ENCODE results near the gene SPRR2A. TPM values are rescaled to one million over a fixed set of nuclear protein-coding genes. Genes with fewer than 3 reads are reported as not detected.
"Not testable (repeated sequence)": the region's sequence is repeated elsewhere in the genome, so short reads cannot be mapped to it uniquely, and the experiment has no call there.

The SPRR2A gene
- total RNA-seq, 1 donor from 2014 or later: not detected

DNA sequence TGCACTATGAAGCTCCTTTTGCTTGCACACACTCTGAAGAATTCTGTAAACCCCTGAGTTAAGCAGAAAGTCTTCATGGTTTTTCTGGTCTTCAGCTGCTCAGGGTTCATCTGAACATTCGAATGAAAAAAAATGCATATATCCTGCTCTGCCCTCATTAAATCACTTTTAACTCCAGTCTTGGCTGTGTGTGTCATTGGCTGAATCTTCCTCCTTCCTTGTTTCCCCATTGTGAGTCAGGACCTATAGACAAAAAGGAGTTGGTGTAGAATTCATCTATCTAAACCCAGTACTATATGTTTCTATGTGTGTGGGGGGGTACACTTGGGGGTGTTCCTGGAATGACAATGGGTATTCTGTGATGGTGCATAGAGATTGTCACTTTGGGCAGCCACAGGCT lies 32.9 kb downstream of the SPRR2A start:
- DNase-seq: no peak

DNA sequence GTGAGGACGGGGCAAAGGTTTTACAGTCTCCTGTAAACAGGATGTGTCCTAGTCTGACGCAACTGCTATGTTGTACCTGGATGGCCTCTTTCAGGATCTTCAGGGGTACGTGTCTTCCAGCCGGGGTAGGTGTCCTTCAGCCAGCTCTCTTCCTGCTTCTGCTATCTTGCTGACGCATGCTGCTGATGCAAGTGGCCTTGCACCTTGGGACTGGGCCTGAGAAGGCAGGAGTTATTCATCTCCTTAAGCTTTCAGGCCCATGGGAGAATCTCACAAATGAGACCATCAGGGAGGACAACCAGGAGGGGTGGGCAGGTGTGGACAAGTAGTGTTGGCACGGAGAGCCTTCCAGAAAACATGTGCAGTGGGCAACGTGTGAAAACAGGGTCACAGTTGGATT lies 34.2 kb downstream of the SPRR2A start:
- DNase-seq: no peak

DNA sequence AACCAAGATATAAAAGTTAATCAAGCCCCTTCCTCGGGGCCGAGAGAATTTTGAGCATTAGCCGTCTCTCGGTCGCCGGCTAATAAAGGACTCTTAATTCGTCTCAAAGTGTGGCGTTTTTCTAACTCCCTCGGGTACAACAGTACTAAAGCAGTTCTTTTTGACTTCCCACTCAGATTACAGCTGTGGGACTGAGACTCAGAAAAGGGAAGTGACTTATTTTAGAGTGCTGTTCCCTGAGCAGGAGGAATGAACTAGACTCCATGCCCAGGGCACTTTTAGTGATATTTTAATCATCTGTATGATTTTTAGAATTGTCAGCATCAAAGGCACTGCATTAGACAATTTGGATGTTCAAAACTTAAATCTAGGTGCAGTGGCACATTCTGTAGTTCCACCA lies 35.0 kb downstream of the SPRR2A start:
- DNase-seq: not testable (repeated sequence)

DNA sequence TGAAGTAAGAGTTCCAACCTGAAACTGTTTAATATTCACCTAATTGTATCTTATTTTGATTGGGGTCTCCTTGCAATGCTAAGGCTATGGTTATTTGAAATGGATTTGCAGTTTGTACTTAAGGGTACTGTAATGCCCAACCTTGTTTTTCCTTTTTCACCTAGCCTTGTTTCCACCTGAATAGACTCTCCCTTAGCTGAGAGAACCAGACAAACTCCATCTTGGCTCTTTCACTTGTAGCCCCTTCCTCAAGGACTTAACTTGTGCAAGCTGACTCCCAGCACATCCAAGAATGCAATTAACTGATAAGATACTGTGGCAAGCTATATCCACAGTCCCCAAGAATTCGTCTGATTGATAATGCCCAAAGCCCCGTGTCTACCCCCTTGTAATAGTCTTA lies 35.5 kb downstream of the SPRR2A start:
- DNase-seq: not testable (repeated sequence)

DNA sequence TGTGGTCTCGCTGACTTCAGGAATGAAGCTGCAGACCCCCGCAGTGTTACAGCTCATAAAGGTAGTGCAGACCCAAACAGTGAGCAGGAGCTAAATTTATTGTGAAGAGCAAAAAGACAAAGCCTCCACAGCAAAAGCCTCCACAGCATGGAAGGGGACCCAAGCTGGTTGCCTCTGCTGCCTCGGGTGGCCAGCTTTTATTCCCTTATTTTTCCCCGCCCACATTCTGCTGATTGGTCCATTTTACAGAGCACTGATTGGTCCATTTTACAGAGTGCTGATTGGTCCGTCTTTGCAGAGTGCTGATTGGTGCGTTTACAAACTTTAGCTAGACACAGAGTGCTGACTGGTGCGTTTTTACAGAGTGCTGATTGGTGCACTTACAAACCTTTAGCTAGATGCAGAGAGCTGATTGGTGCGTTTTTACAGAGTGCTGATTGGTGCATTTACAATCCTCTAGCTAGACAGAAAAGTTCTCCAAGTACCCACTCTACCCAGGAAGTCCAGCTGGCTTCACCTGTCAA lies 46.0 kb downstream of the SPRR2A start:
- not testable (repeated sequence) for DNase-seq

Other genes with a start within 250 kb of the SPRR2A start
- not detected in 2 replicates for gene LCE1B, start 245.5 kb downstream of the SPRR2A start, total RNA-seq
- not detected in 2 replicates for gene LCE1A, start 230.0 kb downstream of the SPRR2A start, total RNA-seq
- not detected in 2 replicates for gene LCE6A, start 214.7 kb downstream of the SPRR2A start, total RNA-seq
- gene LCE7A, start 197.5 kb downstream of the SPRR2A start, total RNA-seq: not detected in 2 replicates
- not detected in 2 replicates for gene SMCP, start 179.2 kb downstream of the SPRR2A start, total RNA-seq
- gene IVL, start 149.0 kb downstream of the SPRR2A start, total RNA-seq: not detected in 2 replicates
- not detected in 2 replicates for gene SPRR5, start 110.3 kb downstream of the SPRR2A start, total RNA-seq
- not detected in 2 replicates for gene SPRR4, start 86.9 kb downstream of the SPRR2A start, total RNA-seq
- gene SPRR1A, start 73.4 kb downstream of the SPRR2A start, total RNA-seq: not detected in 2 replicates
- gene SPRR3, start 55.8 kb downstream of the SPRR2A start, total RNA-seq: not detected in 2 replicates
- gene SPRR1B, start 26.3 kb downstream of the SPRR2A start, total RNA-seq: not detected in 2 replicates
- not detected in 2 replicates for gene SPRR2D, start 16.4 kb downstream of the SPRR2A start, total RNA-seq
- not detected in 2 replicates for gene SPRR2B, start 14.1 kb upstream of the SPRR2A start, total RNA-seq
- not detected in 2 replicates for gene SPRR2E, start 37.0 kb upstream of the SPRR2A start, total RNA-seq
- gene SPRR2F, start 56.0 kb upstream of the SPRR2A start, total RNA-seq: not detected in 2 replicates
- gene SPRR2G, start 93.4 kb upstream of the SPRR2A start, total RNA-seq: not detected in 2 replicates
- not detected in 2 replicates for gene LELP1, start 145.9 kb upstream of the SPRR2A start, total RNA-seq
- gene PRR9, start 160.1 kb upstream of the SPRR2A start, total RNA-seq: not detected in 2 replicates
- not detected in 2 replicates for gene LORICRIN, start 202.2 kb upstream of the SPRR2A start, total RNA-seq

All from dermis blood vessel endothelial cell (primary cell).